HepG2 (cell line): ENCODE data around the gene C9orf50. TPM values are rescaled to one million over a fixed set of nuclear protein-coding genes. Genes with fewer than 3 reads are reported as not detected.

Source experiments
- CHD4 ChIP-seq: fragments of 200-600 bp; sonication (generic); IDR thresholded peaks from 2 replicates; pipeline ENCODE4 v1.7.0; 2017; ENCODE audit warnings: mild to moderate bottlenecking, low read length, borderline replicate concordance
- FOXA3 ChIP-seq: IDR thresholded peaks from 2 replicates; pipeline ENCODE4 v1.6.1; 2016; ENCODE audit warnings: missing genetic modification reagents, missing compliant biosample characterization
- FOXK2 ChIP-seq: fragments of 450-650 bp; IDR thresholded peaks from 2 replicates; pipeline ENCODE4 v1.6.1; 2016
- GATA4 ChIP-seq: sonication (generic); IDR thresholded peaks from 2 replicates; pipeline ENCODE4 v1.6.1; 2016; ENCODE audit warnings: antibody characterized with exemption, low read depth, borderline replicate concordance
- GTF3A ChIP-seq: sonication (generic); formaldehyde crosslinking; conservative IDR thresholded peaks from 2 replicates; pipeline ENCODE4 v1.4.0; 2020; ENCODE audit warnings: mild to moderate bottlenecking, missing genetic modification reagents
- KLF11 ChIP-seq: IDR thresholded peaks from 2 replicates; pipeline ENCODE4 v1.6.1; 2016; ENCODE audit warnings: missing compliant biosample characterization
- KLF13 ChIP-seq: sonication (generic); formaldehyde crosslinking; IDR thresholded peaks from 2 replicates; pipeline ENCODE4 v1.4.0; 2020; ENCODE audit warnings: mild to moderate bottlenecking, missing genetic modification reagents
- MEIS2 ChIP-seq: sonication (generic); formaldehyde crosslinking; IDR thresholded peaks from 2 replicates; pipeline ENCODE4 v1.9.0; 2021; ENCODE audit warnings: mild to moderate bottlenecking, missing genetic modification reagents
- PCBP1 ChIP-seq: fragments of 200-400 bp; formaldehyde crosslinking; IDR thresholded peaks from 2 replicates; pipeline ENCODE4 v1.6.1; 2017; ENCODE audit warnings: mild to moderate bottlenecking, low read depth, low read length, borderline replicate concordance
- RCOR2 ChIP-seq: IDR thresholded peaks from 2 replicates; pipeline ENCODE4 v1.6.1; 2016; ENCODE audit warnings: missing biosample characterization, missing genetic modification reagents
- YEATS4 ChIP-seq: sonication (generic); formaldehyde crosslinking; IDR thresholded peaks from 2 replicates; pipeline ENCODE4 v1.4.0; 2020; ENCODE audit warnings: missing genetic modification reagents, borderline replicate concordance
- ZFYVE20 ChIP-seq: sonication (generic); formaldehyde crosslinking; IDR thresholded peaks from 2 replicates; pipeline ENCODE4 v1.8.0; 2023; ENCODE audit warnings: low read depth, mild to moderate bottlenecking, moderate library complexity, missing genetic modification reagents, borderline replicate concordance
- ZNF350 ChIP-seq: sonication (generic); formaldehyde crosslinking; IDR thresholded peaks from 2 replicates; pipeline ENCODE4 v1.4.0; 2020; ENCODE audit warnings: mild to moderate bottlenecking, low read depth, missing genetic modification reagents, borderline replicate concordance
- ZNF460 ChIP-seq: sonication (generic); formaldehyde crosslinking; IDR thresholded peaks from 2 replicates; pipeline ENCODE4 v1.5.1; 2020; ENCODE audit warnings: missing genetic modification reagents, mild to moderate bottlenecking, borderline replicate concordance
- ZNF672 ChIP-seq: sonication (generic); formaldehyde crosslinking; IDR thresholded peaks from 2 replicates; pipeline ENCODE4 v1.8.1; 2022; ENCODE audit warnings: missing genetic modification reagents
- ZNF891 ChIP-seq: sonication (generic); formaldehyde crosslinking; IDR thresholded peaks from 2 replicates; pipeline ENCODE4 v1.5.0; 2020; ENCODE audit warnings: mild to moderate bottlenecking, missing genetic modification reagents
- polyA plus RNA-seq, 8 experiments: library from polyadenylated mRNA; depleted of rRNA in 3 of 8; stranded (reverse) in 7 of 8; unstranded in 1 of 8; fragments of >200 nt; fragmentation: Illumina TruSeq in 4 of 8; extraction: Trizol in 4 of 8; gene quantifications; 2 replicates each; pipeline versions ENCODE4 v1.2.1 to v1.2.3, GENCODE V29; 2011 to 2016; ENCODE audit warnings: low read depth in 4 of 8, missing spikeins in 1 of 8, mixed read lengths in 1 of 8; ENCODE audit not compliant: insufficient read depth in 1 of 8
- total RNA-seq, 5 experiments: library from RNA; depleted of rRNA; stranded (reverse); fragments of >200 nt; fragmentation: Illumina TruSeq; extraction: Trizol; gene quantifications; 2 replicates each; pipeline ENCODE4 v1.2.3, GENCODE V29; 2016; ENCODE audit warnings: low read depth in 1 of 5
- TF ChIP-seq, protein P1 (sequence below): sonication (generic); formaldehyde crosslinking; IDR thresholded peaks from 2 replicates; pipeline ENCODE4 v1.4.0; 2020; ENCODE audit warnings: missing genetic modification reagents
- TF ChIP-seq, protein P2 (sequence below): sonication (generic); formaldehyde crosslinking; IDR thresholded peaks from 2 replicates; pipeline ENCODE4 v1.5.1; 2020; ENCODE audit warnings: mild to moderate bottlenecking, missing genetic modification reagents
- TF ChIP-seq, protein P3 (sequence below): IDR thresholded peaks from 2 replicates; pipeline ENCODE4 v1.6.1; 2016; ENCODE audit warnings: missing genetic modification reagents, missing compliant biosample characterization
- TF ChIP-seq, protein P4 (sequence below): sonication (generic); formaldehyde crosslinking; IDR thresholded peaks from 2 replicates; pipeline ENCODE4 v1.8.0; 2022; ENCODE audit warnings: mild to moderate bottlenecking, missing genetic modification reagents, borderline replicate concordance
- TF ChIP-seq, protein P5 (sequence below): sonication (generic); formaldehyde crosslinking; IDR thresholded peaks from 2 replicates; pipeline ENCODE4 v1.4.0; 2020; ENCODE audit warnings: missing genetic modification reagents

The C9orf50 gene
- total and polyA plus RNA-seq, 2 of the 13 experiments (the other 11 are each of a cell fraction or from before 2014, with no cell fraction given): not detected

DNA sequence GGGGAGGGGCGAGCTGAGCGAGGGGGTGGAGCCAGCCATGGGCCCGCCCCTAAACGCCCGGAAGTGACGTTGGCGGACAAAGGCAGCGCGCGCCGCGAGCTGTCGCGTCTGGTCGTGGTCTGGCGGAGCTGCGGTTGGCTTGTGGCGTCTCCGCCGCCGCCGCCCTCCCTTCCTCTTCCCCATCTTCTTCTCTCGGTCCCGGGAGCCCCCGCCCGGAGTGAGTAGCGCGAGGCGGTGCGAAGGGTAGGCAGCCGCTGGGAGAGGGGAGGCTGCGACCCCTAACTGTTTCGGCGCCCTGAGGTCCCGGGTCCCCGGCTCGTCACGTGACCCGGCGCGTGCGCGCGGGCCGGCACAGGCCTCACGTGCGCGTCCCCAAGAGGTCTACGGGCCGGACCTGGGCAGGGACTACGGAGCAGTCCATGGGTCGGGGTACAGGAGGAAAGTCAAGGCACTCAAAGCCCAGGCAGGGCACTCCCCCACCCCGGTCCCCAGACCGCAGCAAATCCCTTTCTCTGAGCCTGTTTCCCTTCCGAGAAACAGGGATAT is 5.3 kb upstream of the C9orf50 start, which contains the start of gene NTMT1 (continued):
- TF ChIP-seq, protein P1, sequence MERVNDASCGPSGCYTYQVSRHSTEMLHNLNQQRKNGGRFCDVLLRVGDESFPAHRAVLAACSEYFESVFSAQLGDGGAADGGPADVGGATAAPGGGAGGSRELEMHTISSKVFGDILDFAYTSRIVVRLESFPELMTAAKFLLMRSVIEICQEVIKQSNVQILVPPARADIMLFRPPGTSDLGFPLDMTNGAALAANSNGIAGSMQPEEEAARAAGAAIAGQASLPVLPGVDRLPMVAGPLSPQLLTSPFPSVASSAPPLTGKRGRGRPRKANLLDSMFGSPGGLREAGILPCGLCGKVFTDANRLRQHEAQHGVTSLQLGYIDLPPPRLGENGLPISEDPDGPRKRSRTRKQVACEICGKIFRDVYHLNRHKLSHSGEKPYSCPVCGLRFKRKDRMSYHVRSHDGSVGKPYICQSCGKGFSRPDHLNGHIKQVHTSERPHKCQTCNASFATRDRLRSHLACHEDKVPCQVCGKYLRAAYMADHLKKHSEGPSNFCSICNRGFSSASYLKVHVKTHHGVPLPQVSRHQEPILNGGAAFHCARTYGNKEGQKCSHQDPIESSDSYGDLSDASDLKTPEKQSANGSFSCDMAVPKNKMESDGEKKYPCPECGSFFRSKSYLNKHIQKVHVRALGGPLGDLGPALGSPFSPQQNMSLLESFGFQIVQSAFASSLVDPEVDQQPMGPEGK (CRISPR knock-in tag): no peak
- TF ChIP-seq RCOR2 (CRISPR knock-in tag): no peak
- TF ChIP-seq ZNF350 (CRISPR knock-in tag): peak; percentile 75
- TF ChIP-seq FOXK2: no peak
- TF ChIP-seq, protein P2, sequence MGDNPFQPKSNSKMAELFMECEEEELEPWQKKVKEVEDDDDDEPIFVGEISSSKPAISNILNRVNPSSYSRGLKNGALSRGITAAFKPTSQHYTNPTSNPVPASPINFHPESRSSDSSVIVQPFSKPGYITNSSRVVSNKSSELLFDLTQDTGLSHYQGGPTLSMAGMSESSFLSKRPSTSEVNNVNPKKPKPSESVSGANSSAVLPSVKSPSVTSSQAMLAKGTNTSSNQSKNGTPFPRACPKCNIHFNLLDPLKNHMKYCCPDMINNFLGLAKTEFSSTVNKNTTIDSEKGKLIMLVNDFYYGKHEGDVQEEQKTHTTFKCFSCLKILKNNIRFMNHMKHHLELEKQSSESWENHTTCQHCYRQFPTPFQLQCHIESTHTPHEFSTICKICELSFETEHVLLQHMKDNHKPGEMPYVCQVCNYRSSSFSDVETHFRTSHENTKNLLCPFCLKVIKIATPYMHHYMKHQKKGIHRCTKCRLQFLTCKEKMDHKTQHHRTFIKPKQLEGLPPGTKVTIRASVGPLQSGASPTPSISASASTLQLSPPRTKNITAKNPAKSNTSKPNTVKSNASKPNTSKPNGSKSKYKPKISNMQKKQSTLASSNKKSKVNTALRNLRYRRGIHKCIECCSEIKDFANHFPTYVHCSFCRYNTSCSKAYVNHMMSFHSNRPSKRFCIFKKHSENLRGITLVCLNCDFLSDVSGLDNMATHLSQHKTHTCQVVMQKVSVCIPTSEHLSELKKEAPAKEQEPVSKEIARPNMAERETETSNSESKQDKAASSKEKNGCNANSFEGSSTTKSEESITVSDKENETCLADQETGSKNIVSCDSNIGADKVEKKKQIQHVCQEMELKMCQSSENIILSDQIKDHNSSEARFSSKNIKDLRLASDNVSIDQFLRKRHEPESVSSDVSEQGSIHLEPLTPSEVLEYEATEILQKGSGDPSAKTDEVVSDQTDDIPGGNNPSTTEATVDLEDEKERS (CRISPR knock-in tag): peak; percentile 94
- peak; percentile 85; the same call in 1 of the 2 replicates for TF ChIP-seq YEATS4
- peak; percentile 70; the same call in 1 of the 2 replicates for TF ChIP-seq GATA4
- TF ChIP-seq, protein P3, sequence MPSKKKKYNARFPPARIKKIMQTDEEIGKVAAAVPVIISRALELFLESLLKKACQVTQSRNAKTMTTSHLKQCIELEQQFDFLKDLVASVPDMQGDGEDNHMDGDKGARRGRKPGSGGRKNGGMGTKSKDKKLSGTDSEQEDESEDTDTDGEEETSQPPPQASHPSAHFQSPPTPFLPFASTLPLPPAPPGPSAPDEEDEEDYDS (CRISPR knock-in tag): peak; percentile 52
- TF ChIP-seq PCBP1: no peak
- TF ChIP-seq KLF11 (CRISPR knock-in tag): peak; percentile 20; the same call in 1 of the 2 replicates
- no peak for TF ChIP-seq GTF3A (CRISPR knock-in tag)
- no peak for TF ChIP-seq CHD4
- TF ChIP-seq ZNF460 (CRISPR knock-in tag): no peak
- TF ChIP-seq, protein P4, sequence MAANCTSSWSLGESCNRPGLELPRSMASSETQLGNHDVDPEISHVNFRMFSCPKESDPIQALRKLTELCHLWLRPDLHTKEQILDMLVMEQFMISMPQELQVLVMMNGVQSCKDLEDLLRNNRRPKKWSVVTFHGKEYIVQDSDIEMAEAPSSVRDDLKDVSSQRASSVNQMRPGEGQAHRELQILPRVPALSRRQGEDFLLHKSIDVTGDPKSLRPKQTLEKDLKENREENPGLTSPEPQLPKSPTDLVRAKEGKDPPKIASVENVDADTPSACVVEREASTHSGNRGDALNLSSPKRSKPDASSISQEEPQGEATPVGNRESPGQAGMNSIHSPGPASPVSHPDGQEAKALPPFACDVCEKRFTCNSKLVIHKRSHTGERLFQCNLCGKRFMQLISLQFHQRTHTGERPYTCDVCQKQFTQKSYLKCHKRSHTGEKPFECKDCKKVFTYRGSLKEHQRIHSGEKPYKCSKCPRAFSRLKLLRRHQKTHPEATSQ: peak; percentile 71; the same call in 1 of the 2 replicates
- TF ChIP-seq ZNF672 (CRISPR knock-in tag): no peak
- no peak for TF ChIP-seq KLF13 (CRISPR knock-in tag)
- TF ChIP-seq, protein P5, sequence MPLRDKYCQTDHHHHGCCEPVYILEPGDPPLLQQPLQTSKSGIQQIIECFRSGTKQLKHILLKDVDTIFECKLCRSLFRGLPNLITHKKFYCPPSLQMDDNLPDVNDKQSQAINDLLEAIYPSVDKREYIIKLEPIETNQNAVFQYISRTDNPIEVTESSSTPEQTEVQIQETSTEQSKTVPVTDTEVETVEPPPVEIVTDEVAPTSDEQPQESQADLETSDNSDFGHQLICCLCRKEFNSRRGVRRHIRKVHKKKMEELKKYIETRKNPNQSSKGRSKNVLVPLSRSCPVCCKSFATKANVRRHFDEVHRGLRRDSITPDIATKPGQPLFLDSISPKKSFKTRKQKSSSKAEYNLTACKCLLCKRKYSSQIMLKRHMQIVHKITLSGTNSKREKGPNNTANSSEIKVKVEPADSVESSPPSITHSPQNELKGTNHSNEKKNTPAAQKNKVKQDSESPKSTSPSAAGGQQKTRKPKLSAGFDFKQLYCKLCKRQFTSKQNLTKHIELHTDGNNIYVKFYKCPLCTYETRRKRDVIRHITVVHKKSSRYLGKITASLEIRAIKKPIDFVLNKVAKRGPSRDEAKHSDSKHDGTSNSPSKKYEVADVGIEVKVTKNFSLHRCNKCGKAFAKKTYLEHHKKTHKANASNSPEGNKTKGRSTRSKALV: no peak; the same call in 1 of the 2 replicates
- no peak for TF ChIP-seq ZFYVE20 (CRISPR knock-in tag)
- peak; percentile 38; the same call in 1 of the 2 replicates for TF ChIP-seq FOXA3 (CRISPR knock-in tag)
- no peak for TF ChIP-seq MEIS2
- TF ChIP-seq ZNF891 (CRISPR knock-in tag): peak; percentile 65
